KOPT-K1 (cell line): Measurements from ENCODE around the gene EIF4A2.

Source experiments
- H3K27ac ChIP-seq: fragments of 200-600 bp; sonication (generic); 2 replicates; pipeline ENCODE4 v1.5.1; 2016; ENCODE audit warnings: antibody characterized with exemption, mild to moderate bottlenecking, low read depth, low read length; ENCODE audit not compliant: poor library complexity, severe bottlenecking
- H3K36me3 ChIP-seq: fragments of 200-600 bp; sonication (generic); 2 replicates; pipeline ENCODE4 v1.5.1; 2017; ENCODE audit warnings: antibody characterized with exemption, mild to moderate bottlenecking, low read length, moderate library complexity; ENCODE audit not compliant: insufficient read depth
- H3K9me3 ChIP-seq: fragments of 200-600 bp; sonication (generic); 2 replicates; pipeline ENCODE4 v1.5.1; 2017; ENCODE audit warnings: antibody characterized with exemption, low read length, mild to moderate bottlenecking; ENCODE audit not compliant: insufficient read depth, poor library complexity, severe bottlenecking

EIF4A2 gene

GRCh38 chr3:186783058-186783730 lies at the start of gene EIF4A2:
Gene EIF4A2, plus strand, starts transcription at chr3:186783577. Its CDS starts 34 bp downstream, at chr3:186783611.
- Histone ChIP-seq H3K36me3 (peaks cover 46% of the 10 kb centered on the region), H3K9me3 (no peaks in the 10 kb centered on the region), H3K27ac (peak within 1 kb of the TSS; percentile 97)

GRCh38 chr3:186742618-186743380 lies 40.6 kb upstream of the EIF4A2 start:
- Histone ChIP-seq H3K9me3 (no peaks in the 10 kb centered on the region), H3K27ac (no peak overlapping the region), H3K36me3 (no peaks in the 10 kb centered on the region)

GRCh38 chr3:186743666-186744065 lies 39.7 kb upstream of the EIF4A2 start:
- Histone ChIP-seq H3K27ac (no peak overlapping the region), H3K36me3 (no peaks in the 10 kb centered on the region), H3K9me3 (no peaks in the 10 kb centered on the region)

- no peaks in the 10 kb centered on the region for H3K36me3 ChIP-seq
- no peaks in the 10 kb centered on the region for H3K9me3 ChIP-seq
- H3K27ac ChIP-seq: no peak overlapping the region
Measured at GRCh38 chr3:186746008-186746407, 37.4 kb upstream of the EIF4A2 start.

- H3K27ac ChIP-seq: no peak overlapping the region
- no peaks in the 10 kb centered on the region for H3K9me3 ChIP-seq
- no peaks in the 10 kb centered on the region for H3K36me3 ChIP-seq
Measured at GRCh38 chr3:186750316-186750715, 33.1 kb upstream of the EIF4A2 start.

GRCh38 chr3:186751480-186751879 lies 31.9 kb upstream of the EIF4A2 start:
- no peaks in the 10 kb centered on the region for H3K36me3 ChIP-seq
- H3K27ac ChIP-seq: no peak overlapping the region
- no peaks in the 10 kb centered on the region for H3K9me3 ChIP-seq

GRCh38 chr3:186754006-186754405 lies 29.4 kb upstream of the EIF4A2 start:
- Histone ChIP-seq H3K9me3 (no peaks in the 10 kb centered on the region), H3K27ac (no peak overlapping the region), H3K36me3 (no peaks in the 10 kb centered on the region)

GRCh38 chr3:186754871-186755270 lies 28.5 kb upstream of the EIF4A2 start:
- Histone ChIP-seq H3K9me3 (no peaks in the 10 kb centered on the region), H3K36me3 (no peaks in the 10 kb centered on the region), H3K27ac (no peak overlapping the region)

- H3K9me3 ChIP-seq: no peaks in the 10 kb centered on the region
- H3K36me3 ChIP-seq: no peaks in the 10 kb centered on the region
- no peak overlapping the region for H3K27ac ChIP-seq
Measured at GRCh38 chr3:186757214-186757613, 26.2 kb upstream of the EIF4A2 start.

GRCh38 chr3:186757686-186758220 lies 25.6 kb upstream of the EIF4A2 start:
- Histone ChIP-seq H3K9me3 (no peaks in the 10 kb centered on the region), H3K36me3 (no peaks in the 10 kb centered on the region), H3K27ac (no peak overlapping the region)

- H3K9me3 ChIP-seq: no peaks in the 10 kb centered on the region
- no peak overlapping the region for H3K27ac ChIP-seq
- no peaks in the 10 kb centered on the region for H3K36me3 ChIP-seq
Measured at GRCh38 chr3:186759231-186759930, 24.0 kb upstream of the EIF4A2 start.

- Histone ChIP-seq H3K9me3 (no peaks in the 10 kb centered on the region), H3K36me3 (no peaks in the 10 kb centered on the region), H3K27ac (no peak overlapping the region)
Measured at GRCh38 chr3:186760141-186760833, 23.1 kb upstream of the EIF4A2 start.

- H3K27ac ChIP-seq: no peak overlapping the region
- H3K9me3 ChIP-seq: no peaks in the 10 kb centered on the region
- no peaks in the 10 kb centered on the region for H3K36me3 ChIP-seq
Measured at GRCh38 chr3:186760897-186761447, 22.4 kb upstream of the EIF4A2 start.

GRCh38 chr3:186772281-186772694 lies 11.1 kb upstream of the EIF4A2 start:
- Histone ChIP-seq H3K9me3 (no peaks in the 10 kb centered on the region), H3K27ac (peak overlapping the region; percentile 49), H3K36me3 (no peaks in the 10 kb centered on the region)
